ENCODE data around the gene MRPL21. TPM values are rescaled to one million over a fixed set of nuclear protein-coding genes. Genes with fewer than 3 reads are reported as not detected.

The MRPL21 gene
- total and polyA plus RNA-seq, 2 of the 13 experiments (the other 11 are each of a cell fraction or from before 2014, with no cell fraction given), result 61.5 to 100 TPM

DNA sequence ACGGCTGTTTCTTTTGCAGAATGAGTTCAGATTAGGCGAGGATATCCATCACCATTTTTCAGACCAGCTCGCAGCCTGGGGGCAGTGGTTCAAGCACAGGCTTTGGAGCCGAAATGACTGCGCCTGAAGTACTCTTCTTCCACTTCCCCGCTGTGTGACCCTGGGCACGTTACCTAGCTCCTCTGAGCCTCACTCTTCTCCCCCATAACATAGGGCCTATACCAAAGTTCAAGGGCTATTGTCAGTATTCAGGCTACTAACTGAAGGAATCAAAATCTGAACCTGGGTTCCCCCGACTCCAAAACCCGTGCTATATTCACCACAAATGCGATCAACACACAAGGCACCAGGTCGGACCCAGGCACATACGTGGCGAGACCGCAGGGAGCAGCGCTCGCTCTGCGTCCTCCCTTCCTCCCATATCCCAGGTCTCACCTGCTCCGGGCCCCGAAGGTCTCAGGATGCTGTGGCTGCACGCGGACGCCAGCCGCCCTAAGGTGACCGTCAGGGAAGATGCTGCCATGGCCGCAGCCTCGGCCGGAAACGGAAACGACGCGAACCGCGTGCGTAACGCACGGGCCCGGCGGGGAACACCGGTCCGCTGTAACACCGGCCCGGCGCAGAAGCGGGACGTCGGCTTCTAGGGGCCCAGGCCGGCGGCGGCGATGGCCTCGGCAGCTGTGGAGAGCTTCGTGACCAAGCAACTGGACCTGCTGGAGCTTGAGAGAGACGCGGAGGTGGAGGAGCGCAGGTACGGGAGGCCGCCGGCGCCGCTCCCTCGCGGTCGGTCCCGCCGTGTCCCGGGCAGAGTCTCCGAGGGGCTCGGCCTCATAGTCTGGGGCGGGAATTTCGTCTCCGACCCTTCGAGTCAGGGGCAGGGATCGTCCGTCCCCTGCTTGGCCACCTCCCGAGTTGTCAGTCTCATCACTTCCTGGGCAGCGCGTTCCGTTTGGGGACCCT, at the start of gene MRPL21, which contains the start of gene IGHMBP2 (continued):
- TF ChIP-seq, protein P1, sequence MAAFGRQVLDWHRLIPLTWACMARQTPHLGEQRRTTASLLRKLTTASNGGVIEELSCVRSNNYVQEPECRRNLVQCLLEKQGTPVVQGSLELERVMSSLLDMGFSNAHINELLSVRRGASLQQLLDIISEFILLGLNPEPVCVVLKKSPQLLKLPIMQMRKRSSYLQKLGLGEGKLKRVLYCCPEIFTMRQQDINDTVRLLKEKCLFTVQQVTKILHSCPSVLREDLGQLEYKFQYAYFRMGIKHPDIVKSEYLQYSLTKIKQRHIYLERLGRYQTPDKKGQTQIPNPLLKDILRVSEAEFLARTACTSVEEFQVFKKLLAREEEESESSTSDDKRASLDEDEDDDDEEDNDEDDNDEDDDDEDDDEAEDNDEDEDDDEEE (CRISPR knock-in tag; IDR thresholded peaks at IDR 0.05), result peak; percentile 98
- TF ChIP-seq TRIM22 (IDR thresholded peaks at IDR 0.05), result no peak
- peak; percentile 95 for TF ChIP-seq HBP1 (CRISPR knock-in tag; IDR thresholded peaks at IDR 0.05; ENCODE audit: low read depth)
- TF ChIP-seq MXD1 (CRISPR knock-in tag; IDR thresholded peaks at IDR 0.05), result peak; percentile 80; the same call in 1 of the 2 replicates
- no peak; the same call in 1 of the 2 replicates for TF ChIP-seq EHMT2 (IDR thresholded peaks at IDR 0.05; ENCODE audit: borderline replicate concordance, low read depth, low read length)
- no peak; the same call in 1 of the 2 replicates for TF ChIP-seq PRMT3 (CRISPR knock-in tag; IDR thresholded peaks at IDR 0.05; ENCODE audit: borderline replicate concordance, low read depth)
- TF ChIP-seq MAZ (IDR thresholded peaks at IDR 0.05; ENCODE audit: borderline replicate concordance, low read depth, low read length), result peak; percentile 46
- peak; percentile 91 for TF ChIP-seq MAZ (CRISPR knock-in tag; IDR thresholded peaks at IDR 0.05; ENCODE audit: low read depth)
- peak; percentile 73; the same call in 1 of the 2 replicates for TF ChIP-seq ZNF747 (CRISPR knock-in tag; IDR thresholded peaks at IDR 0.05; ENCODE audit: borderline replicate concordance)
- TF ChIP-seq ZNF580 (CRISPR knock-in tag; IDR thresholded peaks at IDR 0.05; ENCODE audit: borderline replicate concordance, low read depth), result peak; percentile 97
- peak; percentile 43; the same call in 1 of the 2 replicates for TF ChIP-seq ZNF543 (CRISPR knock-in tag; IDR thresholded peaks at IDR 0.05)
- TF ChIP-seq ZNF687 (CRISPR knock-in tag; IDR thresholded peaks at IDR 0.05), result peak; percentile 92
- TF ChIP-seq SRSF9 (IDR thresholded peaks at IDR 0.05; ENCODE audit: borderline replicate concordance, insufficient read depth, low read depth, low read length, poor library complexity, severe bottlenecking), result no peak
- TF ChIP-seq AKAP8 (CRISPR knock-in tag; IDR thresholded peaks at IDR 0.05), result peak; percentile 43; the same call in 1 of the 2 replicates
- no peak for TF ChIP-seq ZNF354B (CRISPR knock-in tag; IDR thresholded peaks at IDR 0.05)
- TF ChIP-seq NFRKB (IDR thresholded peaks at IDR 0.05), result no peak
- no peak; the same call in 1 of the 2 replicates for TF ChIP-seq CENPBD1 (CRISPR knock-in tag; IDR thresholded peaks at IDR 0.05; ENCODE audit: borderline replicate concordance, low read depth)
- peak; percentile 96; the same call in 1 of the 2 replicates for TF ChIP-seq CBX5 (CRISPR knock-in tag; IDR thresholded peaks at IDR 0.05; ENCODE audit: borderline replicate concordance)

Measured in HepG2 (cell line).